Measurements from ENCODE around the gene TXNDC16.

GRCh38 chr14:52485350-52485960 lies 66.8 kb downstream of the TXNDC16 start:
- TF ChIP-seq CTCF (IDR thresholded peaks at IDR 0.05) (no peak), POLR2AphosphoS5 (IDR thresholded peaks at IDR 0.05) (no peak), POLR2A (IDR thresholded peaks at IDR 0.05) (no peak)

Measured in prostate gland (tissue), 2 donors.